B cell (primary cell): ENCODE measurements around the gene SLC35E3. TPM values are rescaled to one million over a fixed set of nuclear protein-coding genes. Genes with fewer than 3 reads are reported as not detected.

Experiments
- ATAC-seq: fragments of 200-7000 bp; cut with Tn5 transposase; one replicate; pipeline ENCODE4 v1.10.0; 2021; ENCODE audit warnings: low read depth, mild to moderate bottlenecking, moderate number of reproducible peaks, moderate library complexity
- CTCF ChIA-PET: fragments of 350-600 bp; sonication (Branson Sonifier 250); formaldehyde crosslinking; loops from one replicate; lab custom pipeline; 2021; ENCODE audit warnings: antibody characterized with exemption, inconsistent platforms; lab: Charles Lee
- POLR2A ChIA-PET: fragments of 350-600 bp; sonication (Branson Sonifier 250); formaldehyde crosslinking; loops from one replicate; lab custom pipeline; 2021; ENCODE audit warnings: antibody characterized with exemption; lab: Charles Lee
- DNase-seq: peaks from one replicate; pipeline ENCODE4 v3.0.0; 2013
- H2AFZ ChIP-seq: 2 replicates; pipeline ENCODE4 v1.6.1; 2012; ENCODE audit warnings: mild to moderate bottlenecking, low read depth, low read length; ENCODE audit not compliant: insufficient read depth, poor library complexity, severe bottlenecking
- H3K27ac ChIP-seq, 2 donors: 1 replicate in 1 of 2; 2 replicates in 1 of 2; pipeline ENCODE4 v1.5.1; 2012 to 2013; ENCODE audit warnings: low read length in 2 of 2, mild to moderate bottlenecking in 2 of 2, moderate library complexity in 1 of 2
- H3K27me3 ChIP-seq, 4 experiments: fragments of 200-600 bp in 1 of 4; sonication (generic) in 1 of 4; replicated peaks in 1 of 4; 1 replicate in 2 of 4; 2 replicates in 2 of 4; pipeline versions ENCODE4 v1.6.1 to v1.7.0; 2013 to 2016; ENCODE audit warnings: low read length in 3 of 4, mild to moderate bottlenecking in 2 of 4, mixed read lengths in 1 of 4, moderate library complexity in 1 of 4; ENCODE audit not compliant: insufficient read depth in 4 of 4, control insufficient read depth in 3 of 4; ENCODE audit errors: control extremely low read depth in 1 of 4
- H3K36me3 ChIP-seq, 2 experiments: replicated peaks in 1 of 2; 1 replicate in 1 of 2; 2 replicates in 1 of 2; pipeline versions ENCODE4 v1.6.1 to v1.7.1; 2013; ENCODE audit warnings: low read length in 1 of 2; ENCODE audit not compliant: insufficient read depth in 2 of 2, control insufficient read depth in 1 of 2; ENCODE audit errors: control extremely low read depth in 1 of 2, extremely low read depth in 1 of 2
- H3K4me1 ChIP-seq, 2 donors: fragments of 200-600 bp in 1 of 2; sonication (generic) in 1 of 2; 1 replicate in 1 of 2; 2 replicates in 1 of 2; pipeline versions ENCODE4 v1.5.1 to v1.6.1; 2013 to 2017; ENCODE audit warnings: low read length in 2 of 2; ENCODE audit not compliant: control insufficient read depth in 2 of 2, insufficient read depth in 2 of 2
- H3K4me2 ChIP-seq: replicated peaks from 2 replicates; pipeline ENCODE3; 2012; ENCODE audit warnings: mild to moderate bottlenecking, low read depth, low read length; ENCODE audit not compliant: poor library complexity, severe bottlenecking
- H3K4me3 ChIP-seq, 5 experiments: fragments of 200-600 bp in 1 of 5; sonication (generic) in 1 of 5; 1 replicate in 3 of 5; 2 replicates in 2 of 5; pipeline versions ENCODE4 v1.5.1 to v1.7.0; 2011 to 2016; ENCODE audit warnings: low read length in 4 of 5, mild to moderate bottlenecking in 4 of 5, low read depth in 2 of 5, control low read depth in 1 of 5, moderate library complexity in 1 of 5; ENCODE audit not compliant: insufficient read depth in 1 of 5; ENCODE audit errors: control extremely low read depth in 1 of 5, extremely low read depth in 1 of 5
- H3K79me2 ChIP-seq: fragments of 200-600 bp; sonication (generic); one replicate; pipeline ENCODE4 v1.6.0; 2016; ENCODE audit warnings: low read length; ENCODE audit not compliant: control insufficient read depth, insufficient read depth
- H3K9ac ChIP-seq: fragments of 200-600 bp; sonication (generic); 2 replicates; pipeline ENCODE4 v1.6.1; 2017; ENCODE audit warnings: mild to moderate bottlenecking, low read length, moderate library complexity
- H3K9me3 ChIP-seq, 3 donors: one replicate each; pipeline versions ENCODE4 v1.6.1 to v1.7.1; 2013; ENCODE audit warnings: low read length in 2 of 3; ENCODE audit not compliant: control insufficient read depth in 2 of 3, insufficient read depth in 1 of 3; ENCODE audit errors: control extremely low read depth in 1 of 3
- H4K20me1 ChIP-seq: 2 replicates; pipeline ENCODE4 v1.6.0; 2012; ENCODE audit warnings: mild to moderate bottlenecking, low read length; ENCODE audit not compliant: insufficient read depth, control insufficient read depth, poor library complexity, severe bottlenecking
- H3K27ac Mint-ChIP-seq: one replicate; pipeline ENCODE4 v1.8.0; 2021; ENCODE audit warnings: mixed read lengths
- H3K27me3 Mint-ChIP-seq: one replicate; pipeline ENCODE4 v1.8.0; 2021; ENCODE audit warnings: mixed read lengths
- H3K4me1 Mint-ChIP-seq: one replicate; pipeline ENCODE4 v1.8.0; 2021; ENCODE audit warnings: mixed read lengths
- H3K4me3 Mint-ChIP-seq: one replicate; pipeline ENCODE4 v1.8.0; 2021; ENCODE audit warnings: mixed read lengths
- H3K9me3 Mint-ChIP-seq: one replicate; pipeline ENCODE4 v1.8.0; 2022; ENCODE audit warnings: mixed read lengths; ENCODE audit not compliant: insufficient read depth
- EZH2 ChIP-seq: IDR thresholded peaks from 2 replicates; pipeline ENCODE4 v1.6.1; 2012; ENCODE audit warnings: borderline replicate concordance, low read depth, mild to moderate bottlenecking, moderate library complexity, low read length; ENCODE audit not compliant: insufficient read depth, poor library complexity, severe bottlenecking
- whole genome bisulfite sequencing: methylation state at CpG from one replicate; pipeline ENCODE4 v1.1.5; 2013; ENCODE audit warnings: missing lambda C conversion rate; ENCODE audit not compliant: insufficient coverage; 5-methylcytosine and 5-hydroxymethylcytosine counted together
- intact Hi-C: fragments of 100-400 bp; cut with micrococcal nuclease; formaldehyde crosslinking; loops from one replicate; pipeline ENCODE4 v1.10.0; 2022
- polyA minus RNA-seq: library from RNA; depleted of rRNA, polyadenylated mRNA; stranded (reverse); fragments of >200 nt; gene quantifications from 2 replicates; pipeline ENCODE4 v1.2.3, GENCODE V29; 2012
- polyA plus RNA-seq: library from polyadenylated mRNA; depleted of rRNA; stranded (reverse); fragments of >200 nt; gene quantifications from 2 replicates; pipeline ENCODE4 v1.2.3, GENCODE V29; 2012
- total RNA-seq, 2 donors: library from RNA; stranded (reverse); fragments of 120-200 nt in 1 of 2; gene quantifications; 1 replicate in 1 of 2; 2 replicates in 1 of 2; pipeline versions ENCODE4 v1.2.3 to v1.2.4, GENCODE V29; 2013 to 2022
- TF ChIP-seq, protein P1 (sequence below): fragments of 200-600 bp; IDR thresholded peaks from one replicate; pipeline ENCODE4 v1.8.0; 2022; ENCODE audit warnings: antibody characterized with exemption, mild to moderate bottlenecking

The SLC35E3 gene
- 15.1 TPM in 2 replicates for total RNA-seq
- 9.7 TPM for total RNA-seq (2013)
- polyA plus RNA-seq: 4.8 and 7.0 TPM in 2 replicates
- 5.1 and 6.5 TPM in 2 replicates for polyA minus RNA-seq

- under 1% methylated on average over 52 of the region's 52 CpGs for WGBS
- intact Hi-C loops: loop anchor here (1.0 to 5.0 kb wide), 6 partner anchors 60 to 491 kb away; partner anchors contain the start of genes CPSF6, MDM1, NUP107 and RAP1B
- ChIA-PET POLR2A (interaction anchor here (0.6 to 3.1 kb wide), 3 partner anchors 25 to 299 kb away, joined by 4 to 29 read pairs (median 8); partner anchors contain the start of gene MDM2), CTCF (interaction anchor here (0.6 to 2.4 kb wide), 6 partner anchors 62 to 425 kb away, joined by 4 to 19 read pairs (median 4); partner anchors contain the start of gene MDM2)
- no peak for TF ChIP-seq EZH2
- TF ChIP-seq, protein P1, sequence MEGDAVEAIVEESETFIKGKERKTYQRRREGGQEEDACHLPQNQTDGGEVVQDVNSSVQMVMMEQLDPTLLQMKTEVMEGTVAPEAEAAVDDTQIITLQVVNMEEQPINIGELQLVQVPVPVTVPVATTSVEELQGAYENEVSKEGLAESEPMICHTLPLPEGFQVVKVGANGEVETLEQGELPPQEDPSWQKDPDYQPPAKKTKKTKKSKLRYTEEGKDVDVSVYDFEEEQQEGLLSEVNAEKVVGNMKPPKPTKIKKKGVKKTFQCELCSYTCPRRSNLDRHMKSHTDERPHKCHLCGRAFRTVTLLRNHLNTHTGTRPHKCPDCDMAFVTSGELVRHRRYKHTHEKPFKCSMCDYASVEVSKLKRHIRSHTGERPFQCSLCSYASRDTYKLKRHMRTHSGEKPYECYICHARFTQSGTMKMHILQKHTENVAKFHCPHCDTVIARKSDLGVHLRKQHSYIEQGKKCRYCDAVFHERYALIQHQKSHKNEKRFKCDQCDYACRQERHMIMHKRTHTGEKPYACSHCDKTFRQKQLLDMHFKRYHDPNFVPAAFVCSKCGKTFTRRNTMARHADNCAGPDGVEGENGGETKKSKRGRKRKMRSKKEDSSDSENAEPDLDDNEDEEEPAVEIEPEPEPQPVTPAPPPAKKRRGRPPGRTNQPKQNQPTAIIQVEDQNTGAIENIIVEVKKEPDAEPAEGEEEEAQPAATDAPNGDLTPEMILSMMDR: no peak
- Histone ChIP-seq H3K4me1 (peaks cover 21 to 26% of the 10 kb centered on the region in 2 donors), H3K9ac (peak within 1 kb of the TSS; percentile 85), H3K4me3 (peak within 1 kb of the TSS; percentile 75 to 96 (median 89)), H2AFZ (peak within 1 kb of the TSS; percentile 96), H3K9me3 (no peaks in the 10 kb centered on the region), H3K4me2 (peak within 1 kb of the TSS; percentile 91), H3K27me3 (no peaks in the 10 kb centered on the region), H3K36me3 (peaks cover 0 to 4% of the 10 kb centered on the region in 2 experiments), H3K79me2 (peaks cover 28% of the 10 kb centered on the region), H4K20me1 (no peaks in the 10 kb centered on the region), H3K27ac (peak within 1 kb of the TSS; percentile 71 to 89)
- no peaks in the 10 kb centered on the region for H3K27me3 Mint-ChIP-seq
- no peaks in the 10 kb centered on the region for H3K9me3 Mint-ChIP-seq
- peaks cover 53% of the 10 kb centered on the region for H3K4me1 Mint-ChIP-seq
- H3K4me3 Mint-ChIP-seq: peak within 1 kb of the TSS; percentile 97
- H3K27ac Mint-ChIP-seq: peak within 1 kb of the TSS; percentile 95
- DNase-seq: peak; percentile 93
- peak; percentile 97 for ATAC-seq
These were observed at the start of gene SLC35E3 for GRCh38 chr12:68745904-68746571. Gene SLC35E3, plus strand, starts transcription at chr12:68746176. Its CDS starts 202 bp downstream, at chr12:68746378.

GRCh38 chr12:68699486-68699885, 46.5 kb upstream of the SLC35E3 start:
- peaks cover 22 to 59% of the 10 kb centered on the region in 2 experiments for H3K36me3 ChIP-seq
- H3K27me3 Mint-ChIP-seq: no peaks in the 10 kb centered on the region
- DNase-seq (no peak), ATAC-seq (no peak)
- ChIA-PET POLR2A (no interaction called here), CTCF (no interaction called here)
- no peak overlapping the region for H3K4me3 Mint-ChIP-seq
- TF ChIP-seq, protein P1: no peak
- H3K9me3 Mint-ChIP-seq: no peaks in the 10 kb centered on the region
- no peaks in the 10 kb centered on the region for H3K27me3 ChIP-seq
- no peaks in the 10 kb centered on the region for H3K4me1 Mint-ChIP-seq
- no CpG with 5 or more reads among the region's 1 CpG for WGBS
- intact Hi-C loops: no loop called here
- no peak overlapping the region for H3K27ac Mint-ChIP-seq
- no peak overlapping the region for H3K27ac ChIP-seq
- no peak overlapping the region for H3K4me2 ChIP-seq
- H4K20me1 ChIP-seq: no peaks in the 10 kb centered on the region
- no peak overlapping the region for H3K4me3 ChIP-seq
- H2AFZ ChIP-seq: no peak overlapping the region
- no peaks in the 10 kb centered on the region for H3K79me2 ChIP-seq
- H3K9ac ChIP-seq: no peak overlapping the region
- H3K9me3 ChIP-seq: no peaks in the 10 kb centered on the region
- H3K4me1 ChIP-seq: no peaks in the 10 kb centered on the region
